Measurements from ENCODE around the gene MOB2. TPM values are rescaled to one million over a fixed set of nuclear protein-coding genes. Genes with fewer than 3 reads are reported as not detected.

Gene MOB2
- total and polyA plus RNA-seq, 2 of the 13 experiments (the other 11 are each of a cell fraction or from before 2014, with no cell fraction given), result 21.8 to 27.7 TPM

DNA sequence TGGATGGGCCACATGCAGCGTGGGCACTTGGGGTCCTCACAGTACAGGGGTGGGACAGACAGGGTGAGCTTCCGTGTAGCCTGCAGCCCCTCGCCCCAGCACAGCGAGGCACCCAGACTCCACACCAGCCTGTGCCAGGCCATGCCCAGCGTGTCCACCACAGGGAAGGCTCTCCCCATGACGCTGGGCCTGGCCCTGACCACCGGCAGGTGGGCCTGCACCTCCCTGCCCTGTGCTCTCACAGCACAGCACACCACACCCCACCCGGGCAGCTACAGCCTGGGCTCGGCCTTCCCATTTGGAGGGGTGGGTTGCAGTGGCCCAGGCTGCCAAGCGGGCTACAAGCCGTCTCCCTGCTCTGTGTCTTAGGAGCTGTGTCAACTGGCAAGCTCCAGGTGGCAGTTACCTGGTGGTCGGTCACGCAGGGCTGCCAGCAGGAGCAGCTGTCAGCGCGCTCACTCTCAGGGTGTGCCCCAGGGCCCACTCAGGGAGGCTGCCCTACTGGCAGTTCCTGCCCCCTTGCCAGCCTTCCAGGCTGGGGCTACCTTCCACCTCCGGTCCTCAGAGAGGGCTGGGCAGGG lies 4.6 kb downstream of the MOB2 start:
- H3K4me2 ChIP-seq (ENCODE audit: low read depth, low read length), result no peak overlapping the region
- DNase-seq (ENCODE audit: low spot score) (no peak), FAIRE-seq (no peak), ATAC-seq (no peak; the same call in 1 of the 3 replicates)
- H3K9me3 ChIP-seq (ENCODE audit: low read length), result no peaks in the 10 kb centered on the region
- H3K79me2 ChIP-seq (ENCODE audit: insufficient read depth, low read length), result no peaks in the 10 kb centered on the region
- TF ChIP-seq SRSF1 (optimal IDR thresholded peaks at IDR 0.05; ENCODE audit: low read depth, low read length), result no peak
- no peak for TF ChIP-seq NFYB (CRISPR knock-in tag; IDR thresholded peaks at IDR 0.05)
- no peak for TF ChIP-seq ZNF20 (CRISPR knock-in tag; IDR thresholded peaks at IDR 0.05)
- TF ChIP-seq ZNF432 (CRISPR knock-in tag; IDR thresholded peaks at IDR 0.05; ENCODE audit: borderline replicate concordance), result no peak
- no peak for TF ChIP-seq GATAD1 (CRISPR knock-in tag; IDR thresholded peaks at IDR 0.05)
- no peak for TF ChIP-seq ZNF766 (CRISPR knock-in tag; IDR thresholded peaks at IDR 0.05; ENCODE audit: borderline replicate concordance)
- no peak for TF ChIP-seq ZNF75D (CRISPR knock-in tag; IDR thresholded peaks at IDR 0.05; ENCODE audit: borderline replicate concordance)
- TF ChIP-seq ZNF547 (CRISPR knock-in tag; IDR thresholded peaks at IDR 0.05), result no peak
- no peak for TF ChIP-seq THAP11 (CRISPR knock-in tag; IDR thresholded peaks at IDR 0.05)
- no peak for TF ChIP-seq ZNF17 (CRISPR knock-in tag; IDR thresholded peaks at IDR 0.05)
- no peak for TF ChIP-seq MATR3 (CRISPR knock-in tag; IDR thresholded peaks at IDR 0.05)
- no peak for TF ChIP-seq ZNF83 (CRISPR knock-in tag; IDR thresholded peaks at IDR 0.05; ENCODE audit: borderline replicate concordance)
- no peak for TF ChIP-seq ZNF7 (CRISPR knock-in tag; IDR thresholded peaks at IDR 0.05)
- no peak for TF ChIP-seq ZSCAN22 (CRISPR knock-in tag; IDR thresholded peaks at IDR 0.05)
- no peak for TF ChIP-seq RFXANK (CRISPR knock-in tag; IDR thresholded peaks at IDR 0.05)
- no peak for TF ChIP-seq ZNF10 (CRISPR knock-in tag; IDR thresholded peaks at IDR 0.05; ENCODE audit: borderline replicate concordance, low read depth)
- no peak for TF ChIP-seq RCOR2 (CRISPR knock-in tag; IDR thresholded peaks at IDR 0.05)
- no peak for TF ChIP-seq PHB2 (IDR thresholded peaks at IDR 0.05; ENCODE audit: partially characterized antibody)
- in situ Hi-C loops (cut with HindIII; ENCODE audit: extremely low pct_ligation_motif_present, low pct_unique_long_range_greater_than_20kb) (no loop called here), intact Hi-C loops (cut with micrococcal nuclease; ENCODE audit: unreplicated experiment) (no loop called here)
- no peak overlapping the region for H3K4me3 ChIP-seq (replicated peaks in 1 of 3; ENCODE audit: insufficient read depth in 1 of 3, low read depth in 2 of 3, low read length in 3 of 3)
- WGBS (ENCODE audit: low lambda C conversion rate), result 95% methylated on average over 4 of the region's 16 CpGs
- H3K27ac ChIP-seq (ENCODE audit: extremely low read length, insufficient read depth, low read length), result no peak overlapping the region
- H4K20me1 ChIP-seq (ENCODE audit: insufficient read depth, low read length), result peaks cover 5% of the 10 kb centered on the region; the same call in 1 of the 2 replicates
- H3K4me1 ChIP-seq (ENCODE audit: insufficient read depth, low read length), result no peaks in the 10 kb centered on the region
- peaks cover 14 to 20% of the 10 kb centered on the region in 2 experiments; a peak in 4 of 5 replicates for H3K36me3 ChIP-seq (replicated peaks in 1 of 2; ENCODE audit: control insufficient read depth in 1 of 2, insufficient read depth in 2 of 2, low read length in 2 of 2)
- no TSS peak for BruUV-seq (replicated peaks)
- H3K27me3 ChIP-seq (ENCODE audit: control insufficient read depth in 1 of 2, insufficient read depth in 2 of 2, low read length in 2 of 2), result no peaks in the 10 kb centered on the region
- H2AFZ ChIP-seq (ENCODE audit: low read length), result no peak overlapping the region
- H3K9ac ChIP-seq (ENCODE audit: insufficient read depth, low read depth, low read length), result no peak overlapping the region
- ChIA-PET POLR2A (no interaction called here), CTCF (ENCODE audit: low intra/inter-chr PET ratio, low total read pairs) (no interaction called here)
